SU-DHL-6 (cell line): Measurements from ENCODE around the gene EXD3.

Experiments used
- CTCF ChIP-seq: fragments of 200-600 bp; sonication (generic); IDR thresholded peaks from one replicate; pipeline ENCODE4 v1.5.1; 2017; ENCODE audit warnings: antibody characterized with exemption, mild to moderate bottlenecking, low read length, moderate library complexity; ENCODE audit not compliant: insufficient read depth, poor library complexity, severe bottlenecking
- EZH2phosphoT487 ChIP-seq: fragments of 200-600 bp; sonication (generic), shearing (Covaris generic); conservative IDR thresholded peaks from 2 replicates; pipeline ENCODE4 v1.6.1; 2018; ENCODE audit warnings: mild to moderate bottlenecking, antibody characterized with exemption, low read length, moderate library complexity, mixed read lengths

DNA sequence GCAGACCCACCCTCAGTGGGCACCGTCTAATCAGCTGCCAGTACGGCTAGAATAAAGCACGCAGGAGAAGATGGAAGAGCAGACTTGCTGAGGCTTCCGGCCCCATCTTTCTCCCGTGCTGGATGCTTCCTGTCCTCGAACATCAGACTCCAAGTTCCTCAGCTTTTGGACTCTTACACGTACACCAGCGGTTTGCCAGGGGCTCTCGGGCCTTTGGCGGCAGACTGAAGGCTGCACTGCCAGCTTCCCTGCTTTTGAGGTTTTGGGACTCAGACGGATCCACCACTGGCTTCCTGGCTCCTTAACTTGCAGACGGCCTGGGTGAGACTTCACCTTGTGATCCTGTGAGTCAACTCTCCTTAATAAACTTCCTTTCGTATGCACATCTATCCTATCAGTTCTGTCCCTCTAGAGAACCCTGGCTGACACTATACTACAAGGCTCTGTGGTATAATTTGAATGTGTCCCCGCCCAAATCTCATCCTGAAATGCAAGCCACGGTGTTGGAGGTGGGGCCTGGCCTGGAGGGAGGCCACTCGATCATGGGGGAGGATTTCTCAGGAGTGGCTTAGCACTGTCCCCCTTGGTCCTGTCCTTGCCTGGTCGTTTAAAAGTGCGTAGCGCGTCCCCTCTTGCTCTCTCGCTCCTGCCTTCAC, 89.8 kb downstream of the EXD3 start:
- TF ChIP-seq CTCF, result no peak
- no peak for TF ChIP-seq EZH2phosphoT487
